WTC11 (cell line): ENCODE measurements around the gene KDM4C.

Experiments
- CBFB ChIP-seq: sonication (generic); formaldehyde crosslinking; IDR thresholded peaks from 2 replicates; pipeline ENCODE4 v1.8.1; 2022; ENCODE audit warnings: mild to moderate bottlenecking, low read depth, missing genetic modification reagents
- CREB1 ChIP-seq: sonication (generic); formaldehyde crosslinking; IDR thresholded peaks from 2 replicates; pipeline ENCODE4 v1.8.0; 2023; ENCODE audit warnings: mild to moderate bottlenecking, missing genetic modification reagents
- NR3C1 ChIP-seq: sonication (generic); formaldehyde crosslinking; conservative IDR thresholded peaks from 2 replicates; pipeline ENCODE4 v1.8.1; 2023; ENCODE audit warnings: low read depth, mild to moderate bottlenecking, missing genetic modification reagents
- SP1 ChIP-seq: sonication (generic); formaldehyde crosslinking; conservative IDR thresholded peaks from 2 replicates; pipeline ENCODE4 v1.8.1; 2022; ENCODE audit warnings: missing genetic modification reagents
- TCF7 ChIP-seq: sonication (generic); formaldehyde crosslinking; IDR thresholded peaks from 2 replicates; pipeline ENCODE4 v1.8.0; 2022; ENCODE audit warnings: mild to moderate bottlenecking, low read depth, missing genetic modification reagents, moderate library complexity
- ZNF416 ChIP-seq: fragments of 250-450 bp; sonication (Bioruptor Pico); IDR thresholded peaks from 2 replicates; pipeline ENCODE4 v1.9.0; 2021; ENCODE audit warnings: mild to moderate bottlenecking, inconsistent platforms
- TF ChIP-seq, protein P1 (sequence below): sonication (generic); formaldehyde crosslinking; IDR thresholded peaks from 2 replicates; pipeline ENCODE4 v1.8.1; 2022; ENCODE audit warnings: low read depth, mild to moderate bottlenecking, moderate library complexity, missing genetic modification reagents, borderline replicate concordance
- TF ChIP-seq, protein P2 (sequence below): fragments of 200-600 bp; IDR thresholded peaks from 2 replicates; pipeline ENCODE4 v1.8.0; 2022; ENCODE audit warnings: antibody characterized with exemption
- TF ChIP-seq, protein P3 (sequence below): sonication (generic); formaldehyde crosslinking; conservative IDR thresholded peaks from 2 replicates; pipeline ENCODE4 v1.8.1; 2023; ENCODE audit warnings: mild to moderate bottlenecking, low read depth, missing genetic modification reagents, moderate library complexity
- TF ChIP-seq, protein P4 (sequence below): sonication (generic); formaldehyde crosslinking; IDR thresholded peaks from 2 replicates; pipeline ENCODE4 v1.8.0; 2022; ENCODE audit warnings: mild to moderate bottlenecking, missing genetic modification reagents
- TF ChIP-seq, protein P5 (sequence below): fragments of 250-450 bp; sonication (Bioruptor Pico); IDR thresholded peaks from 2 replicates; pipeline ENCODE4 v1.9.0; 2021; ENCODE audit warnings: moderate library complexity, mild to moderate bottlenecking, inconsistent platforms, borderline replicate concordance
- TF ChIP-seq, protein P6 (sequence below): sonication (generic); formaldehyde crosslinking; IDR thresholded peaks from 2 replicates; pipeline ENCODE4 v1.8.0; 2022; ENCODE audit warnings: mild to moderate bottlenecking, missing genetic modification reagents
- TF ChIP-seq, protein P7 (sequence below): sonication (generic); formaldehyde crosslinking; IDR thresholded peaks from 2 replicates; pipeline ENCODE4 v1.8.1; 2022; ENCODE audit warnings: mild to moderate bottlenecking, moderate library complexity, missing genetic modification reagents

DNA sequence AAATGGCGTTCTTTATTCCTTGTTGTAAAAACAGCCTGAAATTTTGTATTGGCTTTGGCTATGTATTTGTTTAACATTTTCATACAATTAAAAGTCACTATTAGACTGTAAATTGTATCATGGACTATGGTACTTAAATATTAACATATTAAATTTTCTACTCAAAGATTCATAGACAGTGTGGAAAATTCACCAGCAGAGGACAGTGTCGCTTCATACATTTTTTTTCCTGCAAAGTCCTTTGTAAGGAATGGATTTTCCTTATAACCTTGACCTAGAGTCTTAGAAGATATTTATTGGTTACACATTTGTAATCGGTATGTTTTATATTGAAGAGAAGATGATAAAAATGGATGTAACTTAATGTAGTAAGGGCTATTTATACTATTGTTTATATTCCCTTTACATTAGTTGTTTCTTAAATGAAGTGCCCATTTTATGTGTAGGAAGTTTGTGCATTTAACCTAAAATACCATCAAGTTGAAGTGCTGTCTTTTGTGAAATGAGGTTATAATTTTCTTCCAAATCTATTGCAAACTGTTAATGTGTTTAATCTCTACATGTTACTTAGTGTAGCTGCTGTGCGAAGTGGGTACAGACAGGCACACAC, 150.1 kb downstream of the KDM4C start:
- TF ChIP-seq, protein P1, sequence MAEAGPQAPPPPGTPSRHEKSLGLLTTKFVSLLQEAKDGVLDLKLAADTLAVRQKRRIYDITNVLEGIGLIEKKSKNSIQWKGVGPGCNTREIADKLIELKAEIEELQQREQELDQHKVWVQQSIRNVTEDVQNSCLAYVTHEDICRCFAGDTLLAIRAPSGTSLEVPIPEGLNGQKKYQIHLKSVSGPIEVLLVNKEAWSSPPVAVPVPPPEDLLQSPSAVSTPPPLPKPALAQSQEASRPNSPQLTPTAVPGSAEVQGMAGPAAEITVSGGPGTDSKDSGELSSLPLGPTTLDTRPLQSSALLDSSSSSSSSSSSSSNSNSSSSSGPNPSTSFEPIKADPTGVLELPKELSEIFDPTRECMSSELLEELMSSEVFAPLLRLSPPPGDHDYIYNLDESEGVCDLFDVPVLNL (CRISPR knock-in tag), result no peak
- TF ChIP-seq, protein P2, sequence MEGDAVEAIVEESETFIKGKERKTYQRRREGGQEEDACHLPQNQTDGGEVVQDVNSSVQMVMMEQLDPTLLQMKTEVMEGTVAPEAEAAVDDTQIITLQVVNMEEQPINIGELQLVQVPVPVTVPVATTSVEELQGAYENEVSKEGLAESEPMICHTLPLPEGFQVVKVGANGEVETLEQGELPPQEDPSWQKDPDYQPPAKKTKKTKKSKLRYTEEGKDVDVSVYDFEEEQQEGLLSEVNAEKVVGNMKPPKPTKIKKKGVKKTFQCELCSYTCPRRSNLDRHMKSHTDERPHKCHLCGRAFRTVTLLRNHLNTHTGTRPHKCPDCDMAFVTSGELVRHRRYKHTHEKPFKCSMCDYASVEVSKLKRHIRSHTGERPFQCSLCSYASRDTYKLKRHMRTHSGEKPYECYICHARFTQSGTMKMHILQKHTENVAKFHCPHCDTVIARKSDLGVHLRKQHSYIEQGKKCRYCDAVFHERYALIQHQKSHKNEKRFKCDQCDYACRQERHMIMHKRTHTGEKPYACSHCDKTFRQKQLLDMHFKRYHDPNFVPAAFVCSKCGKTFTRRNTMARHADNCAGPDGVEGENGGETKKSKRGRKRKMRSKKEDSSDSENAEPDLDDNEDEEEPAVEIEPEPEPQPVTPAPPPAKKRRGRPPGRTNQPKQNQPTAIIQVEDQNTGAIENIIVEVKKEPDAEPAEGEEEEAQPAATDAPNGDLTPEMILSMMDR, result no peak
- TF ChIP-seq TCF7 (CRISPR knock-in tag), result no peak
- TF ChIP-seq CBFB (CRISPR knock-in tag), result no peak
- no peak for TF ChIP-seq NR3C1 (CRISPR knock-in tag)
- TF ChIP-seq, protein P3, sequence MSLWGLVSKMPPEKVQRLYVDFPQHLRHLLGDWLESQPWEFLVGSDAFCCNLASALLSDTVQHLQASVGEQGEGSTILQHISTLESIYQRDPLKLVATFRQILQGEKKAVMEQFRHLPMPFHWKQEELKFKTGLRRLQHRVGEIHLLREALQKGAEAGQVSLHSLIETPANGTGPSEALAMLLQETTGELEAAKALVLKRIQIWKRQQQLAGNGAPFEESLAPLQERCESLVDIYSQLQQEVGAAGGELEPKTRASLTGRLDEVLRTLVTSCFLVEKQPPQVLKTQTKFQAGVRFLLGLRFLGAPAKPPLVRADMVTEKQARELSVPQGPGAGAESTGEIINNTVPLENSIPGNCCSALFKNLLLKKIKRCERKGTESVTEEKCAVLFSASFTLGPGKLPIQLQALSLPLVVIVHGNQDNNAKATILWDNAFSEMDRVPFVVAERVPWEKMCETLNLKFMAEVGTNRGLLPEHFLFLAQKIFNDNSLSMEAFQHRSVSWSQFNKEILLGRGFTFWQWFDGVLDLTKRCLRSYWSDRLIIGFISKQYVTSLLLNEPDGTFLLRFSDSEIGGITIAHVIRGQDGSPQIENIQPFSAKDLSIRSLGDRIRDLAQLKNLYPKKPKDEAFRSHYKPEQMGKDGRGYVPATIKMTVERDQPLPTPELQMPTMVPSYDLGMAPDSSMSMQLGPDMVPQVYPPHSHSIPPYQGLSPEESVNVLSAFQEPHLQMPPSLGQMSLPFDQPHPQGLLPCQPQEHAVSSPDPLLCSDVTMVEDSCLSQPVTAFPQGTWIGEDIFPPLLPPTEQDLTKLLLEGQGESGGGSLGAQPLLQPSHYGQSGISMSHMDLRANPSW, result no peak
- no peak for TF ChIP-seq ZNF416 (CRISPR knock-in tag)
- TF ChIP-seq, protein P4, sequence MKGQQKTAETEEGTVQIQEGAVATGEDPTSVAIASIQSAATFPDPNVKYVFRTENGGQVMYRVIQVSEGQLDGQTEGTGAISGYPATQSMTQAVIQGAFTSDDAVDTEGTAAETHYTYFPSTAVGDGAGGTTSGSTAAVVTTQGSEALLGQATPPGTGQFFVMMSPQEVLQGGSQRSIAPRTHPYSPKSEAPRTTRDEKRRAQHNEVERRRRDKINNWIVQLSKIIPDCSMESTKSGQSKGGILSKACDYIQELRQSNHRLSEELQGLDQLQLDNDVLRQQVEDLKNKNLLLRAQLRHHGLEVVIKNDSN (CRISPR knock-in tag), result no peak
- no peak for TF ChIP-seq SP1 (CRISPR knock-in tag)
- TF ChIP-seq, protein P5, sequence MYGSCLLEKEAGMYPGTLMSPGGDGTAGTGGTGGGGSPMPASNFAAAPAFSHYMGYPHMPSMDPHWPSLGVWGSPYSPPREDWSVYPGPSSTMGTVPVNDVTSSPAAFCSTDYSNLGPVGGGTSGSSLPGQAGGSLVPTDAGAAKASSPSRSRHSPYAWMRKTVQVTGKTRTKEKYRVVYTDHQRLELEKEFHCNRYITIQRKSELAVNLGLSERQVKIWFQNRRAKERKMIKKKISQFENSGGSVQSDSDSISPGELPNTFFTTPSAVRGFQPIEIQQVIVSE (CRISPR knock-in tag), result no peak
- TF ChIP-seq, protein P6, sequence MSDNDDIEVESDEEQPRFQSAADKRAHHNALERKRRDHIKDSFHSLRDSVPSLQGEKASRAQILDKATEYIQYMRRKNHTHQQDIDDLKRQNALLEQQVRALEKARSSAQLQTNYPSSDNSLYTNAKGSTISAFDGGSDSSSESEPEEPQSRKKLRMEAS, result no peak
- TF ChIP-seq CREB1 (CRISPR knock-in tag), result no peak
- TF ChIP-seq, protein P7, sequence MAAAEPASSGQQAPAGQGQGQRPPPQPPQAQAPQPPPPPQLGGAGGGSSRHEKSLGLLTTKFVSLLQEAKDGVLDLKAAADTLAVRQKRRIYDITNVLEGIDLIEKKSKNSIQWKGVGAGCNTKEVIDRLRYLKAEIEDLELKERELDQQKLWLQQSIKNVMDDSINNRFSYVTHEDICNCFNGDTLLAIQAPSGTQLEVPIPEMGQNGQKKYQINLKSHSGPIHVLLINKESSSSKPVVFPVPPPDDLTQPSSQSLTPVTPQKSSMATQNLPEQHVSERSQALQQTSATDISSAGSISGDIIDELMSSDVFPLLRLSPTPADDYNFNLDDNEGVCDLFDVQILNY (CRISPR knock-in tag), result no peak
